Measurements from ENCODE around the gene RYR3. TPM values are rescaled to one million over a fixed set of nuclear protein-coding genes. Genes with fewer than 3 reads are reported as not detected.

The RYR3 gene
- total and polyA plus RNA-seq, 2 donors (not counting 1 experiment from before 2014, with no cell fraction given) = not detected

DNA sequence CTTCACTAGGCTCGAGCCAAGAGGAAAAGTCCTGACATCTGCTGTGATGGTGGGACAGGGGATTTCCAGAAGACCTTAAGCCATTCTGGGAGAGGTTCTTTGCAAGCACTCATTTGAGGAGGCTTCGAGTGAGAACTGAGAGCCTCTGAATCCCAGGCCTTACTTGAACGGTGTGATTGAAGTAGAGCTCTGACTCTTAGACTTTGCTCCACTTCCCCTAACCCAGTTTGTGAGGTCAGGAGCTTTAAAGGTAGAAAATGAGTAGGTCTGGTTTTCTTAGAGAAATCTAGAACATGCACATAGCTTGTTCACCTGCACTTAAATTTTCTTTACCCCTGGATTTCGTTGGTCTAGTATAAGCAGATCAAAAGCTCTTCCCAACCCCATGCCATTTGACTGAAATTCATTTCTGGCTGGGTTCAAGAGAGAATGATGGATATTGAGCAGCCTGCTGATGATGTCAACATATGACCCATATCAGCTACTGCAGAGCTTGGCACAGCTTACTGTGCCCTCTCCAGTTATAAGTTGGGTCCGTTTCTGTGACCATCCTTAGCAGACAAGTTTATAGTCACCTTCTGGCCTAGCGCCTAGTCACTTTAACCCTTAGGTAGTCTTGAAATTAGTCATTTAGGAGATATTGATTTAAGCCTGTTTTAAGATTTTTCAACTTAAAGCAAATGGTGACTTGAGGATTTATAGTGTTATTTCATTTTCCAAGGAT lies 428.3 kb downstream of the RYR3 start:
- no peak overlapping the region for H3K27ac Mint-ChIP-seq
- H3K4me2 ChIP-seq (replicated peaks; ENCODE audit: low read depth, low read length, poor library complexity, severe bottlenecking) = no peak overlapping the region
- ChIA-PET POLR2A (no interaction called here), CTCF (interaction anchor here (1.0 to 1.8 kb wide), 6 partner anchors 9 to 446 kb away, joined by 3 to 11 read pairs (median 4); no protein-coding TSS in a partner anchor)
- DNase-seq (no peak), ATAC-seq (ENCODE audit: low read depth) (no peak)
- no peak overlapping the region for H3K4me3 Mint-ChIP-seq
- H3K4me1 ChIP-seq (ENCODE audit: control insufficient read depth in 2 of 2, insufficient read depth in 2 of 2, low read length in 2 of 2) = no peaks in the 10 kb centered on the region
- H3K27ac ChIP-seq (ENCODE audit: low read length in 2 of 2) = no peak overlapping the region
- no peaks in the 10 kb centered on the region for H3K27me3 ChIP-seq (replicated peaks in 1 of 4; ENCODE audit: control extremely low read depth in 1 of 4, control insufficient read depth in 3 of 4, insufficient read depth in 4 of 4, low read length in 3 of 4)
- no peaks in the 10 kb centered on the region for H4K20me1 ChIP-seq (ENCODE audit: control insufficient read depth, insufficient read depth, low read length, poor library complexity, severe bottlenecking)
- no peaks in the 10 kb centered on the region for H3K79me2 ChIP-seq (ENCODE audit: control insufficient read depth, insufficient read depth, low read length)
- H3K9me3 ChIP-seq (ENCODE audit: control extremely low read depth in 1 of 3, control insufficient read depth in 2 of 3, insufficient read depth in 1 of 3, low read length in 2 of 3) = no peaks in the 10 kb centered on the region
- no peak overlapping the region for H3K9ac ChIP-seq (ENCODE audit: low read length)
- H3K27me3 Mint-ChIP-seq = no peaks in the 10 kb centered on the region
- H3K4me3 ChIP-seq (ENCODE audit: control extremely low read depth in 1 of 5, extremely low read depth in 1 of 5, insufficient read depth in 1 of 5, low read depth in 2 of 5, low read length in 4 of 5) = no peak overlapping the region
- H3K9me3 Mint-ChIP-seq (ENCODE audit: insufficient read depth) = no peaks in the 10 kb centered on the region
- WGBS (ENCODE audit: insufficient coverage) = 92% methylated on average over 2 of the region's 6 CpGs
- H2AFZ ChIP-seq (ENCODE audit: insufficient read depth, low read depth, low read length, poor library complexity, severe bottlenecking) = no peak overlapping the region
- H3K36me3 ChIP-seq (replicated peaks in 1 of 2; ENCODE audit: control extremely low read depth in 1 of 2, control insufficient read depth in 1 of 2, extremely low read depth in 1 of 2, insufficient read depth in 2 of 2, low read length in 1 of 2) = no peaks in the 10 kb centered on the region
- no peaks in the 10 kb centered on the region for H3K4me1 Mint-ChIP-seq
- intact Hi-C loops (cut with micrococcal nuclease) = loop anchor here (5.0 kb wide), 1 partner anchor 468 kb away; no protein-coding TSS in a partner anchor
- no peak for TF ChIP-seq EZH2 (IDR thresholded peaks at IDR 0.05; ENCODE audit: borderline replicate concordance, insufficient read depth, low read depth, low read length, poor library complexity, severe bottlenecking)
- TF ChIP-seq, protein P1, sequence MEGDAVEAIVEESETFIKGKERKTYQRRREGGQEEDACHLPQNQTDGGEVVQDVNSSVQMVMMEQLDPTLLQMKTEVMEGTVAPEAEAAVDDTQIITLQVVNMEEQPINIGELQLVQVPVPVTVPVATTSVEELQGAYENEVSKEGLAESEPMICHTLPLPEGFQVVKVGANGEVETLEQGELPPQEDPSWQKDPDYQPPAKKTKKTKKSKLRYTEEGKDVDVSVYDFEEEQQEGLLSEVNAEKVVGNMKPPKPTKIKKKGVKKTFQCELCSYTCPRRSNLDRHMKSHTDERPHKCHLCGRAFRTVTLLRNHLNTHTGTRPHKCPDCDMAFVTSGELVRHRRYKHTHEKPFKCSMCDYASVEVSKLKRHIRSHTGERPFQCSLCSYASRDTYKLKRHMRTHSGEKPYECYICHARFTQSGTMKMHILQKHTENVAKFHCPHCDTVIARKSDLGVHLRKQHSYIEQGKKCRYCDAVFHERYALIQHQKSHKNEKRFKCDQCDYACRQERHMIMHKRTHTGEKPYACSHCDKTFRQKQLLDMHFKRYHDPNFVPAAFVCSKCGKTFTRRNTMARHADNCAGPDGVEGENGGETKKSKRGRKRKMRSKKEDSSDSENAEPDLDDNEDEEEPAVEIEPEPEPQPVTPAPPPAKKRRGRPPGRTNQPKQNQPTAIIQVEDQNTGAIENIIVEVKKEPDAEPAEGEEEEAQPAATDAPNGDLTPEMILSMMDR (IDR thresholded peaks at IDR 0.05) = no peak

DNA sequence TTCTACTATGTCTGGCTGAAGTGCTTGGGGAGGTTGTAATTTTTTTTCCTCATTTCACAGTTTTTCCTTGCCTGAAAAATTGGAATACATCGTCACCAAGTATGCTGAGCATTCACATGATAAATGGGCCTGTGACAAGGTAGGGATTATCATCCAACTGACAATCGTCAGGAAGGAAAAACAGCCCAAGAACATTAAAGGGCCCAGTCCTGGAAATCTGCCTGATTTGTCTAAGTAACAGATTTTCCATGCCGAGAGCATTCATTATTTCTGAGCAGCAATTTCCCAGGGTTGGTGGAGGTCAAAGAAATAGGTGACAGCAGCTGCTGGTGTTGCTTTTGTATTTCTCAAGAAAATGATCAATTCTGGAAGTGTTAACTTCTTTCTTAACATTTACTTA lies 431.5 kb downstream of the RYR3 start:
- WGBS (ENCODE audit: insufficient coverage) = 100% methylated on average over 1 of the region's 3 CpGs
- DNase-seq (no peak), ATAC-seq (ENCODE audit: low read depth) (no peak)
- H2AFZ ChIP-seq (ENCODE audit: insufficient read depth, low read depth, low read length, poor library complexity, severe bottlenecking) = no peak overlapping the region
- H3K27me3 ChIP-seq (replicated peaks in 1 of 4; ENCODE audit: control extremely low read depth in 1 of 4, control insufficient read depth in 3 of 4, insufficient read depth in 4 of 4, low read length in 3 of 4) = no peaks in the 10 kb centered on the region
- H3K4me3 ChIP-seq (ENCODE audit: control extremely low read depth in 1 of 5, extremely low read depth in 1 of 5, insufficient read depth in 1 of 5, low read depth in 2 of 5, low read length in 4 of 5) = no peak overlapping the region
- ChIA-PET POLR2A (no interaction called here), CTCF (no interaction called here)
- H3K27ac ChIP-seq (ENCODE audit: low read length in 2 of 2) = no peak overlapping the region
- Mint-ChIP-seq H3K4me1 (no peaks in the 10 kb centered on the region), H3K9me3 (ENCODE audit: insufficient read depth) (no peaks in the 10 kb centered on the region), H3K4me3 (no peak overlapping the region), H3K27ac (no peak overlapping the region), H3K27me3 (no peaks in the 10 kb centered on the region)
- H3K4me2 ChIP-seq (replicated peaks; ENCODE audit: low read depth, low read length, poor library complexity, severe bottlenecking) = no peak overlapping the region
- no peak overlapping the region for H3K9ac ChIP-seq (ENCODE audit: low read length)
- H4K20me1 ChIP-seq (ENCODE audit: control insufficient read depth, insufficient read depth, low read length, poor library complexity, severe bottlenecking) = no peaks in the 10 kb centered on the region
- no peaks in the 10 kb centered on the region for H3K36me3 ChIP-seq (replicated peaks in 1 of 2; ENCODE audit: control extremely low read depth in 1 of 2, control insufficient read depth in 1 of 2, extremely low read depth in 1 of 2, insufficient read depth in 2 of 2, low read length in 1 of 2)
- intact Hi-C loops (cut with micrococcal nuclease) = no loop called here
- no peaks in the 10 kb centered on the region for H3K9me3 ChIP-seq (ENCODE audit: control extremely low read depth in 1 of 3, control insufficient read depth in 2 of 3, insufficient read depth in 1 of 3, low read length in 2 of 3)
- H3K4me1 ChIP-seq (ENCODE audit: control insufficient read depth in 2 of 2, insufficient read depth in 2 of 2, low read length in 2 of 2) = no peaks in the 10 kb centered on the region
- no peaks in the 10 kb centered on the region for H3K79me2 ChIP-seq (ENCODE audit: control insufficient read depth, insufficient read depth, low read length)
- TF ChIP-seq, protein P1 (IDR thresholded peaks at IDR 0.05) = no peak
- TF ChIP-seq EZH2 (IDR thresholded peaks at IDR 0.05; ENCODE audit: borderline replicate concordance, insufficient read depth, low read depth, low read length, poor library complexity, severe bottlenecking) = no peak
